BLaER1 treated with 17β-estradiol and CSF1 and Interleukin-3, amounts not matched to agents 10 nM and 100 nM (cell line): ENCODE results near the gene NKX1-1.

ENCODE experiments used
- H3K27ac ChIP-seq, 11 experiments: shearing (Covaris generic); formaldehyde crosslinking; 2 replicates each; pipeline ENCODE4 v1.8.1; 2022
- H3K27me3 ChIP-seq, 11 experiments: shearing (Covaris generic); formaldehyde crosslinking; 2 replicates each; pipeline ENCODE4 v1.8.1; 2022
- H3K36me3 ChIP-seq, 11 experiments: shearing (Covaris generic); formaldehyde crosslinking; 2 replicates each; pipeline ENCODE4 v1.8.1; 2022
- H3K4me1 ChIP-seq, 10 experiments: shearing (Covaris generic); formaldehyde crosslinking; 2 replicates each; pipeline ENCODE4 v1.8.1; 2022
- H3K4me2 ChIP-seq, 11 experiments: shearing (Covaris generic); formaldehyde crosslinking; 2 replicates each; pipeline ENCODE4 v1.8.1; 2022
- H3K4me3 ChIP-seq, 10 experiments: shearing (Covaris generic); formaldehyde crosslinking; 2 replicates each; pipeline ENCODE4 v1.8.1; 2022
- H3K9ac ChIP-seq, 11 experiments: shearing (Covaris generic); formaldehyde crosslinking; 2 replicates each; pipeline ENCODE4 v1.8.1; 2022
- H3K9me3 ChIP-seq, 11 experiments: shearing (Covaris generic); formaldehyde crosslinking; replicated peaks in 1 of 11; 2 replicates each; pipeline ENCODE4 v1.8.1; 2022
- H4K20me1 ChIP-seq, 11 experiments: shearing (Covaris generic); formaldehyde crosslinking; 2 replicates each; pipeline ENCODE4 v1.8.1; 2022
- Cebpa-rat ChIP-seq, 11 experiments: shearing (Covaris generic); IDR thresholded peaks; 2 replicates each; pipeline ENCODE4 v1.8.1; 2022

NKX1-1 gene

DNA sequence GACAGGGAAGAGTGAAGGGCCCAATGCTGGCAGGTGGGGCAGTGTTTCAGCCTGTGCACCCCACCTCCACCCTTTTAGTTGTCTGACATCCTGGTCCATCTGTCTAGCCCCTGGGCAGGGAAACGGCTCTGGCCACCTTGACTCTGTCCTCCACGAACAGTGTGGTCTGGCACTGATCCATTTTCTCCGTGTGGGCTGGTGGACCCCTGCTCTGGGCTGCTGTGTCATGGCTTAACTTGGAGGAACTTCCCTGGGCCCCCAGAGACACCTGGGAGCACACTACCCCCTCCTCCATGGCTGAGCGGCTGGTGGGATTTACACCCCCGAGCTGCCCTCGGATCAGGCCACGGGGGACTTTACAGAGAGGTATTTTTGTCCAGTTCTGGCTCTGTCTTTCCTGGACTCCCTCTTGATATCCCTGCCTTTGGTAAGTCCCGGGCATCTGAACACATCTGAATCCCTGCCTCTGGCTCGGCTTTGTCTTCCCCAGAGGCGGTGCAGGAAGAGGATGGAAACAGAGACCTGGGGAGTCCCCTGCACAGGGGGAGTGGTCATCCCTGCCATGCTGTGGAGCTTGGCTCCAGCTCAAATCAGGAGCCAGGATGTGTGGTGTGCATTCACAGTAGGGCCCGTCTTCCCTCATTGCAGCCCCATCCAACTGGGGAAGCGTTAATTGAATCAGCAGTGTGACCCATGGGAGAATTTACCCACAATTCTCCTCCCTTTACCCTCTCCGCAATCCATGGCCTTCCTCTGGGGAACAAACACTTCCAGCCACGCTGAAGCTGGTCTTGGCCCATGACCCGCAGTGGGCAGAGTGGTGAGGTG is 6.3 kb upstream of the NKX1-1 start:
- no peak for TF ChIP-seq Cebpa-rat (IDR thresholded peaks at IDR 0.05)
- H3K4me1 ChIP-seq = no peaks in the 10 kb centered on the region

DNA sequence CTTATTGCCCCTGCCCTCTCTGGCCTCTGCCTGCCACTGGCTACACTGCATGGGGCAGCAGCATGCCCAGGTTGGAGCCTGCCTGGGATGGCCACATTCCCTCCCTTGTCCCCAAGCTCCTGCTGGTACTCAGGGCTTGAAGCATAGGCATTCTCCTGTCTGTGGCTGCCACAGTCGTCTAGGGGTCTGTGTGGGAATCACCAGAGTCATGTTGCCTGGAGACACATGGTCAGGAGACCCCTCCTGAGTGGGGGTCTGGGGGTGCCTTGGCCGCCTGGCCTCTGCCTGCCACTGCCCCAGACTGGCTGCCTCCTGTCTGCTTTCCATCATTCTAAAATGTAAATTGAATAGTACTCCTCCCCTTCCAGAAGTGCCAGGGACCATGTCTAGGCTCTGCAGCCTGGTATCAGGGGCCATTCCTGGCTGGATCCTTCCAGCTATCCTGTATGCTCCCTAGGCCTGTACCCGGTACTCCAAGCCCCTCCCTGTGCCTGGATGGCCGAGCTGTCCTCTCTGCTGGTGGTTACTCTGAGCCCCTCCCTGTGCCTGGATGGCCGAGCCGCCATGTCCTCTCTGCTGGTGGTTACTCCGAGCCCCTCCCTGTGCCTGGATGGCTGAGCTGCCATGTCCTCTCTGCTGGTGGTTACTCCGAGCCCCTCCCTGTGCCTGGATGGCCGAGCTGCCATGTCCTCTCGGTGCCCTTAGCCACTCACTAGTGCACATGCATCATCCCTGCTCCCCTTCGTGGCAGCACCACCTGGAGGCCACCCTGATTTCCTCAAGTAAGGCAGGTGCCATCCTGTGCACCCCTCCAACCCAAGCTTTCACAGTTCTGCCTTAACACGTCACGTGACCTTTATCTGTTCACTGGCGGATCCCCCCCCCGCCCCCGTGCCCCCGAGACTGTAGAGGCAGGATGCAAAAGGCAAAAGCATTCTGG is 5.5 kb upstream of the NKX1-1 start:
- Histone ChIP-seq H3K9ac (no peak overlapping the region), H3K27ac (no peak overlapping the region), H3K4me1 (no peaks in the 10 kb centered on the region), H3K4me3 (no peak overlapping the region), H3K9me3 (peaks cover 35 to 51% (median 48%) of the 10 kb centered on the region in 11 experiments), H3K4me2 (no peak overlapping the region), H4K20me1 (0 out of 22 replicates have a peak, but pooled peaks cover 0 to 12% (median 0%) of the 10 kb centered on the region in 11 experiments), H3K27me3 (peaks cover 0 to 40% (median 17%) of the 10 kb centered on the region in 11 experiments; a peak in 17 of 22 replicates), H3K36me3 (no peaks in the 10 kb centered on the region)
- TF ChIP-seq Cebpa-rat (IDR thresholded peaks at IDR 0.05) = no peak

More for the DNA sequence above, 6.3 kb upstream of the NKX1-1 start:
- Histone ChIP-seq H3K36me3 (no peaks in the 10 kb centered on the region), H3K9ac (no peak overlapping the region), H4K20me1 (peaks cover 0 to 15% (median 0%) of the 10 kb centered on the region in 11 experiments; a peak in 1 of 22 replicates), H3K4me3 (no peak overlapping the region), H3K27me3 (peaks cover 0 to 37% (median 17%) of the 10 kb centered on the region in 11 experiments; a peak in 17 of 22 replicates), H3K9me3 (peaks cover 26 to 42% (median 39%) of the 10 kb centered on the region in 11 experiments), H3K4me2 (no peak overlapping the region), H3K27ac (no peak overlapping the region)

DNA sequence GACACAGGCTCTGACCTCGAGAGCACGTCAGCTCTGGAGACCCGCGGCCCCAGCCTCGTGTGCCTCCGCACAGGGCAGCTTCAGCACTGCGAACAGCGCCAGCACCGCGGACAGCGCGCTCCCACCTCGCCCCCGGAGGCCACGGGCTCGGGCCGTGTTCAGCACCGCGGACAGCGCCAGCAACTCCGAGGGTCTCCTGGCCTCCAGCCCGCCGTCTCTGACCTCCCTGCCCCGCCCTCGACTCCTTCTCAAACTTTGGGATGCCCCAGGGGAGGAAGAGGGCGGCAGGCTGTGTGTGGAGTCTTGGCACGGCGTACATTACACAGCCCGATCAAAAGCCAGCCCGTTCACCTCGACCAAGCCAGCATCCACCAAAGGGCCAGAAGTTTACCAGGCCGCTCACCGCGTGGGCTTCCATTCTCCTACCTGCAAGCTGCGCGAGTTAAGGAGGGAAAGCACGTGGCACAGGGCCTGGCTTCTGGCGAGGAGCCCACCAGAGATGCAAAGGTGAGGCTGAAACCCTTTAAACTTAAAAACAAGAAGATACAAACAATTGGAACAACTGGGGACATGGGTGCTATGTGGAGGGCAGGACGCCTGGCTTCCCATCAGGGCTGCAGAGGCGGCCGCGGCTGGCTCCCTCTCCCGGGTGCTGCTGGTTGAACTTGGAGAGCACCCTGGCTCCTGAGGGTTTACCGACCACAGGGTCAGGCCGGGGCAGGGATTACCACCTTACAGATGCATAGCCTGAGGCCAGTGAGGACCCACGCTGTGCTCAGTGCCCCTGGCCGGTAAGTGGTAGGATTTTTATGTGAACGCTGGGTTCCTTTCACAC is 4.5 kb upstream of the NKX1-1 start:
- Histone ChIP-seq H3K27me3 (peaks cover 0 to 40% (median 17%) of the 10 kb centered on the region in 11 experiments; a peak in 17 of 22 replicates), H3K4me2 (no peak overlapping the region; a peak in 1 of 22 replicates), H3K27ac (no peak overlapping the region), H3K9me3 (peaks cover 45 to 61% (median 58%) of the 10 kb centered on the region in 11 experiments), H3K36me3 (no peaks in the 10 kb centered on the region), H3K4me3 (no peak overlapping the region), H3K4me1 (no peaks in the 10 kb centered on the region), H4K20me1 (0 out of 22 replicates have a peak, but pooled peaks cover 0 to 12% (median 0%) of the 10 kb centered on the region in 11 experiments), H3K9ac (no peak overlapping the region)
- no peak for TF ChIP-seq Cebpa-rat (IDR thresholded peaks at IDR 0.05)

DNA sequence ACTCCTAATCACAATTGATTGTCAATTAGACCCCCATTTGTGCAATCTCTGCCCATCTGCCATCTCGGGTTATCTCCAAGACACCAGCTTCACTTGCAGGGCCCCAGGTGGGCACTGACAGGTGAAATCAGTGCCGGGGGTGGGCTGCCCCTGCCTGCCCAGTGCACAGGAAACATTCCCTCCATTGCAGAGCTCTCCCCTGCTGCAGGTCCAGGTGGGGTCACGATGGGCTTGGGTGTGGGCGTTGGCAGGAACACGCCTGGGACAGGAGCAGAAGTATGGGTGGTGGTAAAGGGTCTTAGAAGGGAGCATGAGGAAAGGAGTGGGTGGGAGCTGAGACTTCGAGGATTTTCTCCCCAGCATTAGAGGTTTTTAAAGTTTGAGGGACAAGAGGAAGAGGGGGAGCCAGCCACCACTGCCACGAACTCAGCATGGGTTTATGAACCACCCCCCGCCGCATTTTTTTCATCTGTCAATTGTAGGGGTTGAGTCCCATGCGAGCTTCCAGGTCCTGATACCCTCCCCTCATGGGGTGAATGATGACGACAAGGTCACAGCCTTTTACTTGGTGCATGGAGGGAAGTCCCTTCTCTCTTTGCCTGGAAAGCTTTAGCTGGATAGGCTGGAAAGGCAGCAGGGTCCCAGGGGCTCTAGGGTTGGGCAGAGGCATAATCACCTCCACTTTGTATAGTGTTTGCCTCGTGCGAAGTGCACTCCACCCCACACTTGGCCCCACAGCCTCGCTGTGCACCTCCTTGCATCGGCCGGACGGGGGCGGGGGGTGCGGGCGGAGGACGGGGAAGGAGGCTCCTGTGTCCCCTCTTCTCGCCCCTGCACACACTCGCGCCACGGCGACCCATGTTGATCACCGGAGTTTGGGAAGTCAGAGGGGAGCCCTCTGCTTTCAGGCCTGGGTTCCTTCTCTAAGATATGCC is 3.5 kb upstream of the NKX1-1 start:
- Histone ChIP-seq H3K4me3 (no peak overlapping the region), H3K27me3 (peaks cover 0 to 40% (median 17%) of the 10 kb centered on the region in 11 experiments; a peak in 17 of 22 replicates), H3K27ac (no peak overlapping the region), H3K9ac (no peak overlapping the region), H3K4me2 (no peak overlapping the region), H3K9me3 (peaks cover 54 to 70% (median 68%) of the 10 kb centered on the region in 11 experiments), H4K20me1 (0 out of 22 replicates have a peak, but pooled peaks cover 0 to 12% (median 0%) of the 10 kb centered on the region in 11 experiments), H3K4me1 (no peaks in the 10 kb centered on the region), H3K36me3 (no peaks in the 10 kb centered on the region)
- no peak for TF ChIP-seq Cebpa-rat (IDR thresholded peaks at IDR 0.05)

DNA sequence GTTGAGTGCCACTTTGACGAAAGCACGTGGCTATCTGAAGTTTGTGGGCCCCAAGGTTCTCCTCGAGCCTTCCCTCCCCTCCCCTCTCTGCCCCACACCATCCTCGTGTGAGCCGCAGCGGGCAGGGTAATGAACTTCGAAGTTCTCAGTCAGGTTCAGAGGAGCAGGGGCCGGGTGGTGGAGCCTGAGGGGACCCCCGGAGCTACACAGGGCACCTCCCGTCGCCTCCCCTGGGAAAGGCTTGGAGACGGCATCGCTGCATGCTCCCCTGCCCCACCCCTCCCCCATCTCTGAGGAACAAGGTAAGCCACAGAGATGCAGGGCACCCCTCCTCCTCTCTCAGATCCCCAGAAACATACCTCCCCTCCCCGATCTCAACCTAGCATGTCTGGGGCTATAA is 2.8 kb upstream of the NKX1-1 start:
- Histone ChIP-seq H3K4me1 (no peaks in the 10 kb centered on the region), H3K27ac (no peak overlapping the region), H3K36me3 (no peaks in the 10 kb centered on the region), H3K27me3 (peaks cover 0 to 40% (median 17%) of the 10 kb centered on the region in 11 experiments; a peak in 17 of 22 replicates), H3K9me3 (peaks cover 61 to 77% (median 74%) of the 10 kb centered on the region in 11 experiments), H4K20me1 (0 out of 22 replicates have a peak, but pooled peaks cover 0 to 12% (median 0%) of the 10 kb centered on the region in 11 experiments), H3K9ac (no peak overlapping the region), H3K4me2 (no peak overlapping the region), H3K4me3 (no peak overlapping the region)
- no peak for TF ChIP-seq Cebpa-rat (IDR thresholded peaks at IDR 0.05)

DNA sequence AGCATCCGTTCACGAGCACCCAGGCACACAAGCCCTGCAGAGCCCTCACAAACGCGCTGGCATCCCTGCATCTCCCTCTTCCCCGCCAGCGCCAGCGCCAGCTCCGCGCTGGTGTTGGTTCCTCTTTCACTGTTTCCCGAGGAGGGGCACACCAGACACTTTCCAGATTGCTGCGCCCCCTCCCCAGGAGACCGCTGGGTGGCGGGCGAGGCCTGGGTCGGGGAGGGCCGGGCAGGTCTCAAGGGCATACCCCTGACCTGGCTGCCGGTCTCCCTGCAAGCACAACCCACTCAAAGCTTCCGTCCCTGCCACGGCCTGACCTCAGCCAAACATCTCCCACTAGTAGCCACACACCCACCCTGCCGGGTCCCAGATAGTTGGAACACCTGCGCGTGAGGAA is 2.2 kb upstream of the NKX1-1 start:
- no peak overlapping the region for H3K9ac ChIP-seq
- peaks cover 0 to 40% (median 17%) of the 10 kb centered on the region in 11 experiments; a peak in 17 of 22 replicates for H3K27me3 ChIP-seq
- no peaks in the 10 kb centered on the region for H3K4me1 ChIP-seq

DNA sequence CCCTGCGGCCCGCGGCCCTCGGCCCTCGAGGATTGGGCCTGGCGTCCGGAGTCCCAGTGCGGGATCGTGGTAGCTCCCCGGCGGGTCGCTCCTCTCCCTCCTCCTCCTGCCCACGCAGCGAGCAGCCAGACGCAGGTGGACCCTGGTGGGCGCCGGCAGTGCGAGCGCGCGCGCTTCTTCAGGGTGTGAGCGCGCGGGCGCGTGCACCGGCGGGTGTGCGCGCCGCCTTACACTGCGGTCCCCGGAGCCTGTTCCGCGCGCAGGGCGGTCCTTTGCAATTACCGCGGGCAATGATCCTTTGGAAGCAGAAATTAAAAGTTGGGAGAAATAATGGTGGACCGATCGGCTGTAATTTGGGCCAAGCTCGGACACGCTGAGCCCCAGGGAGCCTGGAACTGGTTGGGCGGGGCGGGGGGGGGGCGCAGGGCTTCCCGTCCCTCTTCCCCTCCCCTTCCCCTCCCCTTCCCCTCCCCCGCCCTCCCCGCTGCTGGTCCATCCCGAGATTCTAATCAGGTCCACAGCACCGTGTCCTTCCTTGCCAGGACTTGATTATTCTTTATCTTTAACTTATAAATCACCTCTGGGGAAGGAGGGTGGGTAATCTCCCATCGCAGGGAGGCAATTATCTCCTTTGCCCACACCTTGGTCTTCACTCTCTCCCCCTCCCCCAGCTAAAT is 1.6 kb upstream of the NKX1-1 start:
- Histone ChIP-seq H3K4me1 (no peaks in the 10 kb centered on the region), H3K36me3 (no peaks in the 10 kb centered on the region), H3K27me3 (peaks cover 0 to 40% (median 17%) of the 10 kb centered on the region in 11 experiments; a peak in 17 of 22 replicates), H3K9me3 (peaks cover 63 to 79% (median 75%) of the 10 kb centered on the region in 11 experiments), H3K9ac (no peak overlapping the region), H3K27ac (no peak overlapping the region), H4K20me1 (0 out of 22 replicates have a peak, but pooled peaks cover 0 to 12% (median 0%) of the 10 kb centered on the region in 11 experiments), H3K4me3 (no peak overlapping the region), H3K4me2 (no peak overlapping the region)
- TF ChIP-seq Cebpa-rat (IDR thresholded peaks at IDR 0.05) = no peak

More for the DNA sequence above, 2.2 kb upstream of the NKX1-1 start:
- H3K36me3 ChIP-seq = no peaks in the 10 kb centered on the region
- peaks cover 63 to 79% (median 75%) of the 10 kb centered on the region in 11 experiments for H3K9me3 ChIP-seq
- TF ChIP-seq Cebpa-rat (IDR thresholded peaks at IDR 0.05) = no peak
- no peak overlapping the region for H3K4me2 ChIP-seq
- no peak overlapping the region for H3K4me3 ChIP-seq
- H3K27ac ChIP-seq = no peak overlapping the region
- H4K20me1 ChIP-seq = 0 out of 22 replicates have a peak, but pooled peaks cover 0 to 12% (median 0%) of the 10 kb centered on the region in 11 experiments
